HG03354 (cell line): ENCODE results near the gene GIPC1.

ENCODE experiments used
- ATAC-seq: cut with Tn5 transposase; IDR thresholded peaks from one replicate; pipeline ENCODE4 v1.9.1; 2021; ENCODE audit warnings: mild to moderate bottlenecking; ENCODE audit not compliant: unreplicated experiment, poor library complexity, severe bottlenecking

Gene GIPC1

DNA sequence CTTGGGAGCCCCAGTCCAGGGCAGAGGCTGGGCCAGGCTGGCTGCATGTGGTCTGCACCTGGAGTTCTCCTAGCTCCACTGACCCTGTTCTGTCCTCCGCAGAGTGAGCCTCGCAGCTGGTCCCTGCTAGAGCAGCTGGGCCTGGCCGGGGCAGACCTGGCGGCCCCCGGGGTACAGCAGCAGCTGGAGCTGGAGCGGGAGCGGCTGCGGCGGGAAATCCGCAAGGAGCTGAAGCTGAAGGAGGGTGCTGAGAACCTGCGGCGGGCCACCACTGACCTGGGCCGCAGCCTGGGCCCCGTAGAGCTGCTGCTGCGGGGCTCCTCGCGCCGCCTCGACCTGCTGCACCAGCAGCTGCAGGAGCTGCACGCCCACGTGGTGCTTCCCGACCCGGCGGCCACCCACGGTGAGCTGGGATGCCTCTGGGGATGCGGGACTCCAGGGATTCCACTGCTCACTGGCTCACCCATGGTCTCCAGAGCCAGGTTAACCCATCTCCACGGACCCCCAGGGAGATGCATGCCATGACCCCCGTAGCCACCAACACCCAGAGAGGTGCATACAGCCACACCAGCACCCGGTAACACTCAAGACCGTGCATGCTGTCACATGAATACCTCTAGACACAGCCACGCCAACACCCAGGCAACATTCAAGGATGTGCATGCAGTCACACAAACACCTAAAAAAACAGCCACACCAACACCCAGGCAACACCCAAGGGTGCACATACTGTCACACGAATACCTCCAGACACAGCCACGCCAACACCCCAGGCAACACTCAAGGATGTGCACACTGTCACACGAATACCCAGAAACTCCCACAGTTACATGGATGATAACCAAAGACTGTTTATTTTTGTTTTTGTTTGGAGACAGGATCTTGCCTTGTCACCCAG is 54.6 kb downstream of the GIPC1 start:
- ATAC-seq, result no peak

DNA sequence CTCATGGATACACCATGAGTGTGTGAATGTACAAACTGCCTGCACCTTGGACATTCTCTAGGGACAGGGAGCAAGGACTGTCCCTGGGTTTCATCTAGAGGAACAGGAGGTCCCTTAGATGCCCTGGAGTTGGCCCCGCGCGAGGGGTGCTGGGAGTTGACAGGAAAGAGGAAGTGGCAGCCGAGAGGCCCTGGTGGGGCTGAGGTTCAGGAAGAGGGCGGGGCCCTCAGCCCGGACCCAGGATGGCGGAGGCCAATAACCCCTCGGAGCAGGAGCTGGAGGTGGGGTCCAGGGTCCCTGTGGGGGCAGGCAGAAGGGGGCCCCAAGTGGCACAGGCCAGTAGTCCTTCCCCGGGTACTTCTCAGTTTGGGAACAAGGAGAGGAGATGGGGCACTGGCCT is 55.9 kb downstream of the GIPC1 start:
- ATAC-seq, result peak; percentile 89

GRCh38 chr19:14439014-14439413 is 56.9 kb downstream of the GIPC1 start:
- ATAC-seq, result no peak

- no peak for ATAC-seq
Observed at GRCh38 chr19:14437578-14438140, 58.3 kb downstream of the GIPC1 start.

GRCh38 chr19:14435320-14436050 is 60.4 kb downstream of the GIPC1 start:
- no peak for ATAC-seq

- no peak for ATAC-seq
Observed at GRCh38 chr19:14434543-14435319, 61.2 kb downstream of the GIPC1 start.

- peak; percentile 39 for ATAC-seq
Observed at GRCh38 chr19:14433554-14434501, 62.1 kb downstream of the GIPC1 start.

- ATAC-seq, result peak; percentile 48
Observed at GRCh38 chr19:14432791-14433553, 63.0 kb downstream of the GIPC1 start, which contains the start of gene PKN1. Gene PKN1 (plus strand): TSS chr19:14433306. CDS start chr19:14433522, 216 bp downstream.

- no peak for ATAC-seq
Observed at GRCh38 chr19:14430712-14431111, 65.2 kb downstream of the GIPC1 start.

GRCh38 chr19:14428882-14429416 is 67.0 kb downstream of the GIPC1 start:
- no peak for ATAC-seq
